GM23338 (cell line): ENCODE measurements around the gene CTTNBP2. TPM values are rescaled to one million over a fixed set of nuclear protein-coding genes. Genes with fewer than 3 reads are reported as not detected.

ENCODE experiments used
- ATAC-seq: fragments of 200-7000 bp; cut with Tn5 transposase; 3 replicates; pipeline ENCODE4 v1.9.1; 2020
- DNase-seq: peaks from one replicate; pipeline ENCODE4 v3.0.0-alpha.2; 2015; ENCODE audit warnings: low spot score
- H2AFZ ChIP-seq: fragments of 200-600 bp; sonication (generic); 2 replicates; pipeline ENCODE4 v1.8.0; 2016; ENCODE audit warnings: antibody characterized with exemption, mild to moderate bottlenecking, moderate library complexity
- H3F3A ChIP-seq: fragments of 200-600 bp; sonication (generic); replicated peaks from 2 replicates; pipeline ENCODE4 v1.8.0; 2017; ENCODE audit warnings: antibody characterized with exemption, mixed run types, low read depth
- H3K27ac ChIP-seq: fragments of 200-600 bp; sonication (generic); 2 replicates; pipeline ENCODE4 v1.6.1; 2016; ENCODE audit warnings: low read depth
- H3K27me3 ChIP-seq: fragments of 200-600 bp; sonication (generic); 2 replicates; pipeline ENCODE4 v1.8.0; 2016; ENCODE audit warnings: mild to moderate bottlenecking, mixed run types, moderate library complexity; ENCODE audit not compliant: insufficient read depth
- H3K36me3 ChIP-seq: fragments of 200-600 bp; sonication (generic); 2 replicates; pipeline ENCODE4 v1.8.0; 2016; ENCODE audit warnings: mild to moderate bottlenecking; ENCODE audit not compliant: insufficient read depth
- H3K4me1 ChIP-seq: fragments of 200-600 bp; sonication (generic); 2 replicates; pipeline ENCODE4 v1.8.0; 2016; ENCODE audit warnings: mild to moderate bottlenecking, moderate library complexity; ENCODE audit not compliant: insufficient read depth
- H3K4me2 ChIP-seq: fragments of 200-600 bp; sonication (generic); 2 replicates; pipeline ENCODE4 v1.7.1; 2017; ENCODE audit warnings: mixed run types
- H3K4me3 ChIP-seq: fragments of 200-600 bp; sonication (generic); 2 replicates; pipeline ENCODE4 v1.6.1; 2016; ENCODE audit warnings: mixed run types
- H3K79me2 ChIP-seq: fragments of 200-600 bp; sonication (generic); replicated peaks from 2 replicates; pipeline ENCODE4 v1.8.0; 2017; ENCODE audit warnings: mild to moderate bottlenecking; ENCODE audit not compliant: insufficient read depth
- H3K9me2 ChIP-seq: fragments of 200-600 bp; sonication (generic); 2 replicates; pipeline ENCODE4 v1.8.0; 2017; ENCODE audit not compliant: insufficient read depth
- H4K20me1 ChIP-seq: fragments of 200-600 bp; sonication (generic); replicated peaks from 2 replicates; pipeline ENCODE4 v1.8.0; 2017; ENCODE audit warnings: mild to moderate bottlenecking; ENCODE audit not compliant: insufficient read depth
- H3K27ac Mint-ChIP-seq: 2 replicates; pipeline ENCODE4 v1.8.0; 2020; ENCODE audit warnings: inconsistent platforms, mild to moderate bottlenecking, moderate library complexity, mixed read lengths
- H3K27me3 Mint-ChIP-seq: 3 replicates; pipeline ENCODE4 v1.8.0; 2022; ENCODE audit warnings: low read depth, mild to moderate bottlenecking, moderate library complexity, mixed read lengths, inconsistent platforms; ENCODE audit not compliant: insufficient read depth, poor library complexity
- H3K36me3 Mint-ChIP-seq: 3 replicates; pipeline ENCODE4 v1.8.0; 2021; ENCODE audit warnings: low read depth, mild to moderate bottlenecking, inconsistent platforms, moderate library complexity, mixed read lengths
- H3K4me1 Mint-ChIP-seq: 3 replicates; pipeline ENCODE4 v1.8.0; 2020; ENCODE audit warnings: mild to moderate bottlenecking, inconsistent platforms, mixed read lengths
- H3K4me3 Mint-ChIP-seq: 3 replicates; pipeline ENCODE4 v1.8.0; 2021; ENCODE audit warnings: moderate library complexity, mild to moderate bottlenecking, inconsistent platforms, mixed read lengths
- H3K9me3 Mint-ChIP-seq: 3 replicates; pipeline ENCODE4 v1.8.0; 2020; ENCODE audit warnings: moderate library complexity, mild to moderate bottlenecking, inconsistent platforms, mixed read lengths
- CREB1 ChIP-seq: fragments of 250-450 bp; sonication (Bioruptor Pico); IDR thresholded peaks from 2 replicates; pipeline ENCODE4 v1.5.0; 2020; ENCODE audit warnings: low read depth, mild to moderate bottlenecking, moderate library complexity
- CTCF ChIP-seq, 2 experiments: fragments of 200-600 bp in 1 of 2; sonication (generic) in 1 of 2; conservative IDR thresholded peaks; 2 replicates each; pipeline versions ENCODE4 v1.5.1 to v1.6.1; 2016 to 2017; ENCODE audit warnings: antibody characterized with exemption in 2 of 2, low read depth in 2 of 2, mild to moderate bottlenecking in 2 of 2, moderate library complexity in 1 of 2
- ETS1 ChIP-seq: IDR thresholded peaks from 2 replicates; pipeline ENCODE4 v1.6.1; 2016; ENCODE audit warnings: antibody characterized with exemption
- EZH2phosphoT487 ChIP-seq: fragments of 200-600 bp; sonication (generic); IDR thresholded peaks from one replicate; pipeline ENCODE4 v1.8.1; 2018; ENCODE audit warnings: antibody characterized with exemption; ENCODE audit not compliant: unreplicated experiment
- JUNB ChIP-seq: IDR thresholded peaks from one replicate; pipeline ENCODE4 v1.6.1; 2016; ENCODE audit warnings: antibody characterized with exemption; ENCODE audit not compliant: unreplicated experiment
- NANOG ChIP-seq: IDR thresholded peaks from 2 replicates; pipeline ENCODE4 v1.6.1; 2016; ENCODE audit warnings: antibody characterized with exemption, borderline replicate concordance
- POLR2AphosphoS5 ChIP-seq: IDR thresholded peaks from 2 replicates; pipeline ENCODE4 v1.6.1; 2016; ENCODE audit warnings: antibody characterized with exemption, low read depth
- ZNF331 ChIP-seq: fragments of 250-450 bp; sonication (Bioruptor Pico); IDR thresholded peaks from 2 replicates; pipeline ENCODE4 v1.5.0; 2020; ENCODE audit warnings: low read depth, mild to moderate bottlenecking, moderate library complexity
- polyA plus RNA-seq: library from polyadenylated mRNA; unstranded; fragments of >200 nt; fragmentation: Nextera tagmentation; extraction: Ambion mirVana; gene quantifications from 2 replicates; pipeline ENCODE4 v1.2.1, GENCODE V29; 2016
- total RNA-seq: library from RNA; depleted of rRNA; stranded (reverse); fragments of >200 nt; shearing (Covaris generic); gene quantifications from 2 replicates; pipeline ENCODE4 v1.2.3, GENCODE V29; 2014
- TF ChIP-seq, protein P1 (sequence below): IDR thresholded peaks from one replicate; pipeline ENCODE4 v1.6.1; 2018; ENCODE audit warnings: antibody characterized with exemption; ENCODE audit not compliant: unreplicated experiment

Gene CTTNBP2
- total and polyA plus RNA-seq, 2 experiments from 2014 or later: 26.8 to 30.7 TPM

- TF ChIP-seq, protein P1, sequence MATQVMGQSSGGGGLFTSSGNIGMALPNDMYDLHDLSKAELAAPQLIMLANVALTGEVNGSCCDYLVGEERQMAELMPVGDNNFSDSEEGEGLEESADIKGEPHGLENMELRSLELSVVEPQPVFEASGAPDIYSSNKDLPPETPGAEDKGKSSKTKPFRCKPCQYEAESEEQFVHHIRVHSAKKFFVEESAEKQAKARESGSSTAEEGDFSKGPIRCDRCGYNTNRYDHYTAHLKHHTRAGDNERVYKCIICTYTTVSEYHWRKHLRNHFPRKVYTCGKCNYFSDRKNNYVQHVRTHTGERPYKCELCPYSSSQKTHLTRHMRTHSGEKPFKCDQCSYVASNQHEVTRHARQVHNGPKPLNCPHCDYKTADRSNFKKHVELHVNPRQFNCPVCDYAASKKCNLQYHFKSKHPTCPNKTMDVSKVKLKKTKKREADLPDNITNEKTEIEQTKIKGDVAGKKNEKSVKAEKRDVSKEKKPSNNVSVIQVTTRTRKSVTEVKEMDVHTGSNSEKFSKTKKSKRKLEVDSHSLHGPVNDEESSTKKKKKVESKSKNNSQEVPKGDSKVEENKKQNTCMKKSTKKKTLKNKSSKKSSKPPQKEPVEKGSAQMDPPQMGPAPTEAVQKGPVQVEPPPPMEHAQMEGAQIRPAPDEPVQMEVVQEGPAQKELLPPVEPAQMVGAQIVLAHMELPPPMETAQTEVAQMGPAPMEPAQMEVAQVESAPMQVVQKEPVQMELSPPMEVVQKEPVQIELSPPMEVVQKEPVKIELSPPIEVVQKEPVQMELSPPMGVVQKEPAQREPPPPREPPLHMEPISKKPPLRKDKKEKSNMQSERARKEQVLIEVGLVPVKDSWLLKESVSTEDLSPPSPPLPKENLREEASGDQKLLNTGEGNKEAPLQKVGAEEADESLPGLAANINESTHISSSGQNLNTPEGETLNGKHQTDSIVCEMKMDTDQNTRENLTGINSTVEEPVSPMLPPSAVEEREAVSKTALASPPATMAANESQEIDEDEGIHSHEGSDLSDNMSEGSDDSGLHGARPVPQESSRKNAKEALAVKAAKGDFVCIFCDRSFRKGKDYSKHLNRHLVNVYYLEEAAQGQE: no peak
- no peak for TF ChIP-seq ETS1
These were observed 186.8 kb downstream of the CTTNBP2 start (continued) for GRCh38 chr7:117686311-117686935.

DNA sequence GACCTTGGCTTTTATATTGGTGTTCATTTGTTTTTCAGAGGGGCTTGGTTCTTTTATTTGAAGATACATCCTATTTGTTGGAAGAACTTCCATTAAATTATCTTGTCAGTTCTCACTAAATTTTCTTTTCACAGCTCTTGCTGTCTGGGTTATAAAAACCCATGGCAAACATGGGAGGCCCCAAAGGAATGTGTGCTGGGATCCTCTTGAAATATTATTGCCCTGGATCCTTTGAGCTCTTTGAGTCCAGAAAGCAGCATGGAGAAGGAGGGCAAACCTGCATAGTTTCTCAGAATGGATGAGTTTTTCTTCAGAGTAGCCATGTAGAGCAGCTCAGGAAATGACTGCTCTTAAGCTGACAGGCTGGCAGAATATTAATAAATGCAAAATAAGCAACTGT lies 187.4 kb downstream of the CTTNBP2 start:
- Histone ChIP-seq H3K27me3 (no peaks in the 10 kb centered on the region), H2AFZ (no peak overlapping the region), H3K9me2 (peaks cover 5% of the 10 kb centered on the region; the same call in 1 of the 2 replicates), H3K79me2 (no peaks in the 10 kb centered on the region), H3K4me3 (no peak overlapping the region), H3K4me2 (no peak overlapping the region), H3K27ac (no peak overlapping the region), H4K20me1 (no peaks in the 10 kb centered on the region), H3K4me1 (peaks cover 9% of the 10 kb centered on the region; the same call in 1 of the 2 replicates), H3K36me3 (no peaks in the 10 kb centered on the region), H3F3A (no peaks in the 10 kb centered on the region)
- Mint-ChIP-seq H3K27me3 (no peaks in the 10 kb centered on the region), H3K36me3 (no peaks in the 10 kb centered on the region), H3K4me1 (peaks cover 12% of the 10 kb centered on the region), H3K4me3 (no peak overlapping the region), H3K9me3 (no peaks in the 10 kb centered on the region), H3K27ac (no peak overlapping the region; the same call in 1 of the 2 replicates)
- no peak for ATAC-seq
- DNase-seq: no peak
- TF ChIP-seq EZH2phosphoT487 (no peak), CREB1 (no peak), JUNB (no peak), POLR2AphosphoS5 (no peak), ZNF331 (no peak)

DNA sequence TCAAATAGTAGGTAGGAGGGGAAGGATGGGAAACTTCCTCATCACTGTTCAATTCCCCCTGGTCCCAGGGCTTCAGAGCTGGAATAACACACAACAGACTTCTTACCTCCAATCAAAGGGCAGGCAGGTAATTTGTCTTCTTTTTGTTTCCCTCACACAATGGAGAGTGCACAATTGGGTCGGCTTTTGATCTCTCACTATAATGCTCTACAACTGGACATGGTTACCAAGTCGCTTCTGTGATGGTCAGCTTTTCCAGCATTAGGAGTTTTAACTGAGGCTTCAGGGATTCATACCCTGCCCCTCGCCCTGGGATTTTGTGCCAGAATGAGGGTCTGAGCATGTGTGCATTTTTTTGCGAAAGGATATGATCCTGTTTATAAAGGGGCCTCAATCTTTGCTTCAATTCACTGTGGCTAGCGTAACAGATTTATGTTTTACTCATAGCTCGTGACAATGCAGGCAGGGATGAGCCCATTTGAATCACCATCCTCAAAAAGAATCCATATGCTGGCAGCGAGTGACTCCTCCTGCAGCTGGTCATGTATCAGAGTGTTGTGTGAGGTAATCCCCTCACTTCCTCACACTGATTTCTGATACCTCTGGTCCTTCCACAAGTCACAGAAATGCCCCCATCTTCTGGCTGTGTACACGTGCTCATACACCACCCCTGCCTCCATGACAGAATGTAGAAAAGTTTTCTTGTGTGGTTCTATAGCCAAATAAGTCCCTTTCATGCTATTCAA lies 189.6 kb downstream of the CTTNBP2 start:
- no peaks in the 10 kb centered on the region for H3K79me2 ChIP-seq
- H3K27ac Mint-ChIP-seq: no peak overlapping the region
- peaks cover 5% of the 10 kb centered on the region; the same call in 1 of the 2 replicates for H3K9me2 ChIP-seq
- peaks cover 9% of the 10 kb centered on the region; the same call in 1 of the 2 replicates for H3K4me1 ChIP-seq
- no peaks in the 10 kb centered on the region for H3K27me3 Mint-ChIP-seq
- peak overlapping the region; percentile 54; the same call in 1 of the 2 replicates for H3K4me2 ChIP-seq
- DNase-seq (no peak), ATAC-seq (no peak)
- no peak overlapping the region for H3K4me3 Mint-ChIP-seq
- H4K20me1 ChIP-seq: no peaks in the 10 kb centered on the region
- no peak overlapping the region for H3K4me3 ChIP-seq
- H3F3A ChIP-seq: no peaks in the 10 kb centered on the region
- H2AFZ ChIP-seq: peak overlapping the region; percentile 72
- no peaks in the 10 kb centered on the region for H3K9me3 Mint-ChIP-seq
- H3K27ac ChIP-seq: no peak overlapping the region
- H3K4me1 Mint-ChIP-seq: peaks cover 12% of the 10 kb centered on the region
- H3K36me3 Mint-ChIP-seq: no peaks in the 10 kb centered on the region
- no peaks in the 10 kb centered on the region for H3K27me3 ChIP-seq
- no peaks in the 10 kb centered on the region for H3K36me3 ChIP-seq
- TF ChIP-seq CTCF (conservative IDR thresholded peaks at IDR 0.05; ENCODE audit: low read depth in 2 of 2) (no peak), CREB1 (no peak), NANOG (no peak), ZNF331 (no peak), EZH2phosphoT487 (no peak), ETS1 (no peak), POLR2AphosphoS5 (no peak)
